HepG2 (cell line): ENCODE measurements around the gene MAPKAPK3. TPM values are rescaled to one million over a fixed set of nuclear protein-coding genes. Genes with fewer than 3 reads are reported as not detected.

Experiments used
- ATAC-seq: fragments of 200-7000 bp; cut with Tn5 transposase; 3 replicates; pipeline ENCODE4 v1.9.1; 2020; ENCODE audit warnings: mild to moderate bottlenecking, moderate library complexity
- BruUV-seq: library from RNA; stranded (reverse); fragments of 400-500 nt; replicated peaks from 2 replicates; lab custom pipeline; 2021; lab: Mats Ljungman, UMichigan
- CTCF ChIA-PET: fragments of 300-600 bp; formaldehyde crosslinking; extraction: SDS; loops from one replicate; lab custom pipeline; 2021; ENCODE audit warnings: low total read pairs, inconsistent platforms, low intra/inter-chr PET ratio; lab: Yijun Ruan, JAX
- POLR2A ChIA-PET: fragments of 350-600 bp; sonication (Branson Sonifier 250); formaldehyde crosslinking; loops from one replicate; lab custom pipeline; 2020; ENCODE audit warnings: antibody characterized with exemption, inconsistent platforms; lab: Yijun Ruan, JAX
- DNase-seq: peaks from one replicate; pipeline ENCODE4 v3.0.0-alpha.2; 2015; ENCODE audit warnings: low spot score
- FAIRE-seq: peaks from 3 replicates; lab custom pipeline; 2011; peaks lifted over from hg19 to GRCh38; lab: Jason Lieb, UNC
- H2AFZ ChIP-seq: one replicate; pipeline ENCODE4 v1.6.1; 2011; ENCODE audit warnings: low read length, inconsistent platforms
- H3K27ac ChIP-seq: fragments of 300-600 bp; 3 replicates; pipeline ENCODE4 v1.8.0; 2011; ENCODE audit warnings: mixed run types, mild to moderate bottlenecking, mixed read lengths, low read length, inconsistent platforms; ENCODE audit not compliant: insufficient read depth; ENCODE audit errors: extremely low read length
- H3K27me3 ChIP-seq, 2 experiments: fragments of 200-600 bp in 1 of 2; 2 replicates in 1 of 2; 3 replicates in 1 of 2; pipeline versions ENCODE4 v1.6.0 to v1.8.0; 2011; ENCODE audit warnings: low read length in 2 of 2, mild to moderate bottlenecking in 2 of 2, moderate library complexity in 2 of 2, inconsistent platforms in 1 of 2; ENCODE audit not compliant: insufficient read depth in 2 of 2, control insufficient read depth in 1 of 2
- H3K36me3 ChIP-seq, 2 experiments: fragments of 200-600 bp in 1 of 2; replicated peaks in 1 of 2; 2 replicates in 1 of 2; 3 replicates in 1 of 2; pipeline versions ENCODE4 v1.5.1 to v1.8.0; 2011; ENCODE audit warnings: low read length in 2 of 2, inconsistent platforms in 1 of 2; ENCODE audit not compliant: insufficient read depth in 2 of 2, control insufficient read depth in 1 of 2
- H3K4me1 ChIP-seq: 2 replicates; pipeline ENCODE4 v1.5.1; 2012; ENCODE audit warnings: low read length, inconsistent platforms; ENCODE audit not compliant: insufficient read depth
- H3K4me2 ChIP-seq: 2 replicates; pipeline ENCODE4 v1.6.0; 2011; ENCODE audit warnings: low read depth, low read length, inconsistent platforms
- H3K4me3 ChIP-seq, 3 experiments: fragments of 200-600 bp in 1 of 3; sonication (generic), shearing (Covaris generic) in 1 of 3; replicated peaks in 1 of 3; 2 replicates each; pipeline ENCODE4 v1.5.1; 2011 to 2016; ENCODE audit warnings: low read length in 3 of 3, inconsistent platforms in 2 of 3, low read depth in 2 of 3, mild to moderate bottlenecking in 2 of 3, control low read depth in 1 of 3, mixed read lengths in 1 of 3; ENCODE audit not compliant: insufficient read depth in 1 of 3
- H3K79me2 ChIP-seq: one replicate; pipeline ENCODE4 v1.6.1; 2011; ENCODE audit warnings: low read length, inconsistent platforms; ENCODE audit not compliant: insufficient read depth
- H3K9ac ChIP-seq: 2 replicates; pipeline ENCODE4 v1.6.0; 2011; ENCODE audit warnings: mild to moderate bottlenecking, low read depth, low read length, inconsistent platforms; ENCODE audit not compliant: insufficient read depth
- H3K9me3 ChIP-seq: 2 replicates; pipeline ENCODE4 v1.5.1; 2012; ENCODE audit warnings: mild to moderate bottlenecking, low read length
- H4K20me1 ChIP-seq: 2 replicates; pipeline ENCODE4 v1.6.0; 2011; ENCODE audit warnings: inconsistent platforms, mild to moderate bottlenecking, low read length, moderate library complexity; ENCODE audit not compliant: insufficient read depth
- NFKB2 ChIP-seq: sonication (generic); formaldehyde crosslinking; IDR thresholded peaks from 2 replicates; pipeline ENCODE4 v1.4.0; 2020; ENCODE audit warnings: missing genetic modification reagents, borderline replicate concordance
- PHB2 ChIP-seq: fragments of 450-650 bp; IDR thresholded peaks from 2 replicates; pipeline ENCODE4 v1.6.1; 2018; ENCODE audit not compliant: partially characterized antibody
- ZNF451 ChIP-seq: sonication (generic); formaldehyde crosslinking; IDR thresholded peaks from 2 replicates; pipeline ENCODE4 v1.5.0; 2020; ENCODE audit warnings: mild to moderate bottlenecking, missing genetic modification reagents
- WGBS: methylation state at CpG from one replicate; pipeline ENCODE4 v1.1.6; 2017; ENCODE audit warnings: low lambda C conversion rate; 5-methylcytosine and 5-hydroxymethylcytosine counted together
- in situ Hi-C: cut with HindIII; loops from 2 replicates; pipeline ENCODE4 v1.10.0; 2017; ENCODE audit warnings: low pct_unique_long_range_greater_than_20kb; ENCODE audit not compliant: extremely low pct_ligation_motif_present
- intact Hi-C: fragments of 100-400 bp; cut with micrococcal nuclease; formaldehyde crosslinking; loops from one replicate; pipeline ENCODE4 v1.10.0; 2022; ENCODE audit not compliant: unreplicated experiment
- polyA plus RNA-seq, 8 experiments: library from polyadenylated mRNA; depleted of rRNA in 3 of 8; stranded (reverse) in 7 of 8; unstranded in 1 of 8; fragments of >200 nt; fragmentation: Illumina TruSeq in 4 of 8; extraction: Trizol in 4 of 8; gene quantifications; 2 replicates each; pipeline versions ENCODE4 v1.2.1 to v1.2.3, GENCODE V29; 2011 to 2016; ENCODE audit warnings: low read depth in 4 of 8, missing spikeins in 1 of 8, mixed read lengths in 1 of 8; ENCODE audit not compliant: insufficient read depth in 1 of 8
- total RNA-seq, 5 experiments: library from RNA; depleted of rRNA; stranded (reverse); fragments of >200 nt; fragmentation: Illumina TruSeq; extraction: Trizol; gene quantifications; 2 replicates each; pipeline ENCODE4 v1.2.3, GENCODE V29; 2016; ENCODE audit warnings: low read depth in 1 of 5
- TF ChIP-seq, protein P1 (sequence below): IDR thresholded peaks from 2 replicates; pipeline ENCODE4 v1.6.1; 2016; ENCODE audit warnings: missing compliant biosample characterization, missing genetic modification reagents, borderline replicate concordance
- TF ChIP-seq, protein P2 (sequence below): sonication (generic); formaldehyde crosslinking; IDR thresholded peaks from 2 replicates; pipeline ENCODE4 v1.4.0; 2020; ENCODE audit warnings: missing genetic modification reagents

Gene MAPKAPK3
- total and polyA plus RNA-seq, 2 of the 13 experiments (the other 11 are each of a cell fraction or from before 2014, with no cell fraction given) = 39.9 to 41.2 TPM

DNA sequence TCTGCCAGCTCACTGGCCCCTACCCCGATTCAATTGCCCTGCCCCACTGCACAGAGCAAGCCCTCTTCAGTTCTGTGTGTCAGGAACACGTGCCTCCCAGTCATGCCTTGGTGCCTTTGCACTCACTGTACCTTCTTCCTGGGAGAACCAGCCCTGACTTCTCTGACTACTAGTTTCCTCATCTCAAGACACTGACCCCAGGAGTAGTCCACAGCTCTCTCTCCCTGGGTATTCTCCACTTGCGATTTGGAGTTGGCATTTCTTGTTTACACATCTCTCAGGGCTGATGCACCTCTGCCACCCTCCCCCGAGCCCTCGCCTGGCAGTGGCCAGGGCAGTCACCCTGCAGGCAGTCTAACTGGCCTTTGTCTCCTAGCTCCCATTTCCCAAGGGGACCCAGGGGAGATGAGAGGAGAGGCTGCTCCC, 11.0 kb upstream of the MAPKAPK3 start:
- no TSS peak for BruUV-seq
- FAIRE-seq (no peak), DNase-seq (no peak), ATAC-seq (no peak)
- no peak overlapping the region for H3K27ac ChIP-seq
- no peak overlapping the region for H3K9ac ChIP-seq
- H3K36me3 ChIP-seq = peaks cover 0 to 5% of the 10 kb centered on the region in 2 experiments; a peak in 1 of 5 replicates
- no peaks in the 10 kb centered on the region for H4K20me1 ChIP-seq
- no peak overlapping the region for H2AFZ ChIP-seq
- whole genome bisulfite sequencing = 69% methylated on average over 4 of the region's 5 CpGs
- no peaks in the 10 kb centered on the region for H3K27me3 ChIP-seq
- CTCF ChIA-PET = no interaction called here
- TF ChIP-seq PHB2 = no peak
- TF ChIP-seq, protein P1, sequence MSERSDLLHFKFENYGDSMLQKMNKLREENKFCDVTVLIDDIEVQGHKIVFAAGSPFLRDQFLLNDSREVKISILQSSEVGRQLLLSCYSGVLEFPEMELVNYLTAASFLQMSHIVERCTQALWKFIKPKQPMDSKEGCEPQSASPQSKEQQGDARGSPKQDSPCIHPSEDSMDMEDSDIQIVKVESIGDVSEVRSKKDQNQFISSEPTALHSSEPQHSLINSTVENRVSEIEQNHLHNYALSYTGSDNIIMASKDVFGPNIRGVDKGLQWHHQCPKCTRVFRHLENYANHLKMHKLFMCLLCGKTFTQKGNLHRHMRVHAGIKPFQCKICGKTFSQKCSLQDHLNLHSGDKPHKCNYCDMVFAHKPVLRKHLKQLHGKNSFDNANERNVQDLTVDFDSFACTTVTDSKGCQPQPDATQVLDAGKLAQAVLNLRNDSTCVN (CRISPR knock-in tag) = no peak
- TF ChIP-seq, protein P2, sequence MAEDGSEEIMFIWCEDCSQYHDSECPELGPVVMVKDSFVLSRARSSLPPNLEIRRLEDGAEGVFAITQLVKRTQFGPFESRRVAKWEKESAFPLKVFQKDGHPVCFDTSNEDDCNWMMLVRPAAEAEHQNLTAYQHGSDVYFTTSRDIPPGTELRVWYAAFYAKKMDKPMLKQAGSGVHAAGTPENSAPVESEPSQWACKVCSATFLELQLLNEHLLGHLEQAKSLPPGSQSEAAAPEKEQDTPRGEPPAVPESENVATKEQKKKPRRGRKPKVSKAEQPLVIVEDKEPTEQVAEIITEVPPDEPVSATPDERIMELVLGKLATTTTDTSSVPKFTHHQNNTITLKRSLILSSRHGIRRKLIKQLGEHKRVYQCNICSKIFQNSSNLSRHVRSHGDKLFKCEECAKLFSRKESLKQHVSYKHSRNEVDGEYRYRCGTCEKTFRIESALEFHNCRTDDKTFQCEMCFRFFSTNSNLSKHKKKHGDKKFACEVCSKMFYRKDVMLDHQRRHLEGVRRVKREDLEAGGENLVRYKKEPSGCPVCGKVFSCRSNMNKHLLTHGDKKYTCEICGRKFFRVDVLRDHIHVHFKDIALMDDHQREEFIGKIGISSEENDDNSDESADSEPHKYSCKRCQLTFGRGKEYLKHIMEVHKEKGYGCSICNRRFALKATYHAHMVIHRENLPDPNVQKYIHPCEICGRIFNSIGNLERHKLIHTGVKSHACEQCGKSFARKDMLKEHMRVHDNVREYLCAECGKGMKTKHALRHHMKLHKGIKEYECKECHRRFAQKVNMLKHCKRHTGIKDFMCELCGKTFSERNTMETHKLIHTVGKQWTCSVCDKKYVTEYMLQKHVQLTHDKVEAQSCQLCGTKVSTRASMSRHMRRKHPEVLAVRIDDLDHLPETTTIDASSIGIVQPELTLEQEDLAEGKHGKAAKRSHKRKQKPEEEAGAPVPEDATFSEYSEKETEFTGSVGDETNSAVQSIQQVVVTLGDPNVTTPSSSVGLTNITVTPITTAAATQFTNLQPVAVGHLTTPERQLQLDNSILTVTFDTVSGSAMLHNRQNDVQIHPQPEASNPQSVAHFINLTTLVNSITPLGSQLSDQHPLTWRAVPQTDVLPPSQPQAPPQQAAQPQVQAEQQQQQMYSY (CRISPR knock-in tag) = no peak
- no peak for TF ChIP-seq NFKB2 (CRISPR knock-in tag)
- no peak for TF ChIP-seq ZNF451 (CRISPR knock-in tag)
- TF ChIP-seq, all 625 proteins: peak for 0
- intact Hi-C loops = no loop called here
- Histone ChIP-seq H3K4me1 (peaks cover 66% of the 10 kb centered on the region), H3K4me3 (no peak overlapping the region), H3K9me3 (no peaks in the 10 kb centered on the region), H3K79me2 (no peaks in the 10 kb centered on the region), H3K4me2 (no peak overlapping the region)
- in situ Hi-C loops = no loop called here
- POLR2A ChIA-PET = interaction anchor here (2.1 kb wide), 1 partner anchor 37 kb away, joined by 5 read pairs; the partner anchor contains the start of gene HEMK1
